Neutrophil (primary cell): Measurements from ENCODE around the gene TIRAP.

Experiments
- H3K27ac ChIP-seq: fragments of 200-600 bp; sonication (generic); 2 replicates; pipeline ENCODE4 v1.5.1; 2016; ENCODE audit warnings: mild to moderate bottlenecking, moderate library complexity
- H3K27me3 ChIP-seq: fragments of 200-600 bp; sonication (generic); 2 replicates; pipeline ENCODE4 v1.6.0; 2016; ENCODE audit warnings: mild to moderate bottlenecking
- H3K36me3 ChIP-seq: fragments of 200-600 bp; sonication (generic); 2 replicates; pipeline ENCODE4 v1.5.1; 2017
- H3K4me1 ChIP-seq, 2 experiments: fragments of 200-600 bp in 1 of 2; sonication (generic) in 1 of 2; 1 replicate in 1 of 2; 2 replicates in 1 of 2; pipeline versions ENCODE4 v1.5.1 to v1.6.1; 2013 to 2016; ENCODE audit warnings: low read depth in 1 of 2, low read length in 1 of 2, mild to moderate bottlenecking in 1 of 2, moderate library complexity in 1 of 2; ENCODE audit not compliant: control insufficient read depth in 1 of 2, insufficient read depth in 1 of 2
- H3K4me3 ChIP-seq, 2 experiments: fragments of 200-600 bp in 1 of 2; sonication (generic) in 1 of 2; 1 replicate in 1 of 2; 2 replicates in 1 of 2; pipeline ENCODE4 v1.5.1; 2013 to 2016; ENCODE audit warnings: low read depth in 1 of 2, low read length in 1 of 2, mild to moderate bottlenecking in 1 of 2, moderate library complexity in 1 of 2
- H3K9me3 ChIP-seq: fragments of 200-600 bp; sonication (generic); 2 replicates; pipeline ENCODE4 v1.5.1; 2016
- TF ChIP-seq, protein P1 (sequence below): fragments of 200-600 bp; sonication (generic); IDR thresholded peaks from 2 replicates; pipeline ENCODE4 v1.5.1; 2016; ENCODE audit warnings: antibody characterized with exemption

Gene TIRAP

GRCh38 chr11:126339073-126339862, 56.4 kb downstream of the TIRAP start:
- Histone ChIP-seq H3K9me3 (no peaks in the 10 kb centered on the region), H3K27ac (no peak overlapping the region), H3K4me1 (peaks cover 16 to 21% of the 10 kb centered on the region in 2 experiments), H3K27me3 (no peaks in the 10 kb centered on the region), H3K4me3 (no peak overlapping the region), H3K36me3 (peaks cover 27% of the 10 kb centered on the region)
- TF ChIP-seq, protein P1, sequence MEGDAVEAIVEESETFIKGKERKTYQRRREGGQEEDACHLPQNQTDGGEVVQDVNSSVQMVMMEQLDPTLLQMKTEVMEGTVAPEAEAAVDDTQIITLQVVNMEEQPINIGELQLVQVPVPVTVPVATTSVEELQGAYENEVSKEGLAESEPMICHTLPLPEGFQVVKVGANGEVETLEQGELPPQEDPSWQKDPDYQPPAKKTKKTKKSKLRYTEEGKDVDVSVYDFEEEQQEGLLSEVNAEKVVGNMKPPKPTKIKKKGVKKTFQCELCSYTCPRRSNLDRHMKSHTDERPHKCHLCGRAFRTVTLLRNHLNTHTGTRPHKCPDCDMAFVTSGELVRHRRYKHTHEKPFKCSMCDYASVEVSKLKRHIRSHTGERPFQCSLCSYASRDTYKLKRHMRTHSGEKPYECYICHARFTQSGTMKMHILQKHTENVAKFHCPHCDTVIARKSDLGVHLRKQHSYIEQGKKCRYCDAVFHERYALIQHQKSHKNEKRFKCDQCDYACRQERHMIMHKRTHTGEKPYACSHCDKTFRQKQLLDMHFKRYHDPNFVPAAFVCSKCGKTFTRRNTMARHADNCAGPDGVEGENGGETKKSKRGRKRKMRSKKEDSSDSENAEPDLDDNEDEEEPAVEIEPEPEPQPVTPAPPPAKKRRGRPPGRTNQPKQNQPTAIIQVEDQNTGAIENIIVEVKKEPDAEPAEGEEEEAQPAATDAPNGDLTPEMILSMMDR, result no peak

- H3K4me1 ChIP-seq, result peaks cover 22 to 27% of the 10 kb centered on the region in 2 experiments
- no peaks in the 10 kb centered on the region for H3K27me3 ChIP-seq
- peaks cover 27% of the 10 kb centered on the region for H3K36me3 ChIP-seq
- no peak overlapping the region for H3K4me3 ChIP-seq
- TF ChIP-seq, protein P1, result no peak
- no peak overlapping the region for H3K27ac ChIP-seq
- H3K9me3 ChIP-seq, result no peaks in the 10 kb centered on the region
Observed at GRCh38 chr11:126339863-126340434, 57.1 kb downstream of the TIRAP start.

DNA sequence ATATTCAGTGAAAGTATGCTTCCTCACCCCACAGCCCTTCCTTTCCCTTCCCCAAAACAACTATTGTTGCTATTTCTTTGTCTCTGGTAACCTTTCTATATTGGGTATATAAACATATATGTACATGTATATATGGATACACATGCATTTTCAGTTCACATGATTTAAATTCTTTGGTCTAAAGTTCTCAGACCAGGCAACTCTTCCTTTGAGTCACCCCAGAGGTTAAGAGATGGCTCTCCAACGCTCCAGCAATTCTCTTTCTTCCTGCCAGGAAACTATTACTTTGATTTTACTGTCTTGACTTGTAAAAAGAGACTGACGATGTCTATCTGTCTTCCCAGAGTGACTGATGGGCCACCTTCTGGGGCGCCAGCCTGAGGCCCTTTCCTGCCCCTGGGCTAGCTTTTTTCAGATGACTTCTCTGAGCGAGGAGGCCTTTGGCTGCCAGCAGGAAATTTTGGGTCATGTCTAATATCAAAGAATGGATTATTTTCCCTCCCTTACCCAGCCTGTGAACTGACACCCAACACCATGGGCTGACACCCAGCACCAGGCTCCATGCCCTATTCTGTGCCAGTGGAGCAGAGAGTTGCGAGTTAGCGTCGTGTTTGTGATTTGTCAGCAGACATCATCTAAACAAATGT, 58.2 kb downstream of the TIRAP start:
- no peaks in the 10 kb centered on the region for H3K9me3 ChIP-seq

GRCh38 chr11:126341760-126342161, 58.9 kb downstream of the TIRAP start:
- peaks cover 29 to 34% of the 10 kb centered on the region in 2 experiments for H3K4me1 ChIP-seq
- no peak overlapping the region for H3K4me3 ChIP-seq
- no peak overlapping the region for H3K27ac ChIP-seq
- no peaks in the 10 kb centered on the region for H3K27me3 ChIP-seq
- peaks cover 27% of the 10 kb centered on the region for H3K36me3 ChIP-seq
- H3K9me3 ChIP-seq, result no peaks in the 10 kb centered on the region
- TF ChIP-seq, protein P1, result no peak

More for the DNA sequence above, 58.2 kb downstream of the TIRAP start:
- TF ChIP-seq, protein P1, result no peak
- Histone ChIP-seq H3K4me1 (peaks cover 29 to 34% of the 10 kb centered on the region in 2 experiments), H3K27me3 (no peaks in the 10 kb centered on the region), H3K36me3 (peaks cover 27% of the 10 kb centered on the region), H3K27ac (no peak overlapping the region), H3K4me3 (no peak overlapping the region)

DNA sequence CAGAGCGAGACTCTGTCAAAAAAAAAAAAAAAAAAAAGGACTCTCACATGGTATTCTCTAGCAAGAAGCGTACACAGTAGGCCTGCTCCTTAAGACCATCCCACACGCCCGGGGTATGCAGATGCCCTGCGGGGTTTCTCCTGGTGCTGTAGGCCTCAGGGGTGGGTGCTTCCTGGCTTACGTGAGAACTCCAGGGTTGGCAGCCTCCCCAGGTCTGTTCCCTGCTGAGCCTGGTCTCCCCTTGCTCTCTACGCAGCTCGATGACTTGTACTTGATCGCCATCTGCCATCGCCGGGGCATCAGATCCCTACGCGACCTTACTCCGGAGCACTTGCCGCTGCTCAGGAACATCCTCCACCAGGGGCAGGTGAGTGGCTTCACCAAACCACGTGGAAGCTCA, 60.2 kb downstream of the TIRAP start:
- peaks cover 27 to 34% of the 10 kb centered on the region in 2 experiments for H3K4me1 ChIP-seq

More for the DNA sequence above, 60.2 kb downstream of the TIRAP start:
- TF ChIP-seq, protein P1, result no peak
- H3K27me3 ChIP-seq, result no peaks in the 10 kb centered on the region
- H3K9me3 ChIP-seq, result no peaks in the 10 kb centered on the region
- H3K36me3 ChIP-seq, result peaks cover 36% of the 10 kb centered on the region
- H3K4me3 ChIP-seq, result no peak overlapping the region
- H3K27ac ChIP-seq, result no peak overlapping the region
